GM19328 (cell line): ENCODE measurements around the gene DLG3.
"Not testable (repeated sequence)": the region's sequence is repeated elsewhere in the genome, so short reads cannot be mapped to it uniquely, and the experiment has no call there.

Experiments used
- ATAC-seq: cut with Tn5 transposase; IDR thresholded peaks from one replicate; pipeline ENCODE4 v1.9.1; 2021; ENCODE audit warnings: mild to moderate bottlenecking, moderate library complexity; ENCODE audit not compliant: unreplicated experiment

DLG3 gene

GRCh38 chrX:70509078-70509477, 64.4 kb downstream of the DLG3 start:
- no peak for ATAC-seq

- not testable (repeated sequence) for ATAC-seq
Measured at GRCh38 chrX:70515270-70515669, 70.6 kb downstream of the DLG3 start.

DNA sequence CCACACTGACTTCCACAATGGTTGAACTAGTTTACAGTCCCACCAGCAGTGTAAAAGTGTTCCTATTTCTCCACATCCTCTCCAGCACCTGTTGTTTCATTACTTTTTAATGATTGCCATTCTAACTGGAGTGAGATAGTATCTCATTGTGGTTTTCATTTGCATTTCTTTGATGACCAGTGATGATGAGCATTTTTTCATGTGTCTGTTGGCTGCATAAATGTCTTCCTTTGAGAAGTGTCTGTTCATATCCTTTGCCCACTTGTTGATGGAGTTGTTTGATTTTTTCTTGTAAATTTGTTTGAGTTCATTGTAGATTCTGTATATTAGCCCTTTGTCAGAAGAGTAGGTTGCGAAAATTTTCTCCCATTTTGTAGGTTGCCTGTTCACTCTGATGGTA, 71.1 kb downstream of the DLG3 start:
- not testable (repeated sequence) for ATAC-seq

GRCh38 chrX:70525733-70526132, 81.1 kb downstream of the DLG3 start:
- ATAC-seq: no peak

DNA sequence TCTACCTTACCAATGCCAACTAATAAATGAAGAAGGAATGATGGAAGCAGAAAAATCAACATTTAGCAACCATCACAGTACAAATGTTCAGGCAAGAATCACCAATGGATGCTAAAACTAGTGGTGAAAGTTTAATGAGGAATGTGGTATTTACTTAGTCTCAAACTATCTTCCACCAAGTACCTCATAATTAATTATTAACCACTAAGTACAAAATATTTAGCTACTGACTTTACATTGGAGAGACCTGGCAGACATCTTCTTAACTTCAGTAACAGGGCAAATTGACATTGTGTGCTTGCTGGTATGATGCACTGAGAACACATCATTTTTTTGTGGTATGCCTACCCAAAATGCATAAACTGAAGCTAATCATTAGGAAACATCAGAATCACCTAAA, 82.4 kb downstream of the DLG3 start:
- ATAC-seq: no peak

DNA sequence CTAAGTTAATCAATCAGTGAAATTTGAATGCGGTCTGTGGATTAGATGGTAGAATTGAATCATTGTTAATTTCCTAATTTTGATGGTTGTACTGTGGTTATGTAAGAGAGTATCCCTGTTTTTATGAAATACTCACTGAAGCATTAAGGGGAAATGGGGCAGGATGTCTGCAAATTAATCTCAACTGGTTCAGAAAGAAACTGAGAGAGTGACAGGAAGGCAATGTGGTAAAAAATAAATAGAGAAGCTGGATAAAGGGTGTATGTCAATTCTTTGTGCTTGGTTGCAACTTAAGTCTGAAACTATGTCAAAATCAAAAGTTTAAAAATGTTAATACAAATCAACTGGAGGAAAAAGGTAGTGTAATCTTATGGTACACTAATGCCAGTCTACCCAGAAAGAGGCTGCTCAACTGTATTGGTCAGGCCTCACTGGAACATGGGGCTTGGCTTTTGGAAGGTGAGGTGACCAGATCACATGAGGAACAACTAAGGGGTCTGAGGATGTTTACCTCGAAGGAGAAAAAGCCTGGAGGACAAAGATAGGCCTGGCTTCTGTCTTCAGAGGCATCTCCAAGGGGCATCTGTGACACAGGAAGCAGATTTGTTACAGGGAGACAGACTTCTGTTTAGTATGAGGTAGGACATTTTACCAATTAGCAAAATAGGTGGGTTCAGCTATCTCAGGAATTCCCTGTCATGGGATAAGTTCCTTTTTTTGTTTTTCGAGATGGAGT, 83.1 kb downstream of the DLG3 start:
- no peak for ATAC-seq

DNA sequence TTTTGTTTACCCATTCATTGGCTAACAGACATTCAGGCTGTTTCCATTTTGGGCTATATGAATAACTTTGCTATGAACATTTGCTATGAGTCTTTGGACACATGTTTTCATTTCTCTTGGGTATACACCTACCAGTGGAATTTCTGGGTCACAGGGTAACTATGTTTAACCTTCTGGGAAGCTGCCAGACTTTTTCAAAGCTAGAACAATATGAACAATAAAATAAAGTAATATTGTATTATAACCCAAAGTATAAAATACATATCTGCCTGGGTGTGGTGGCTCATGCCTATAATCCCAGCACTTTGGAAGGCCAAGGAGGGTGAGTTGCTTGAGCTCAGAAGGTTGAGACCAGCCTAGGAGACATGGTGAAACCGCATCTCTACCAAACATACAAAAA, 90.6 kb downstream of the DLG3 start:
- no peak for ATAC-seq

DNA sequence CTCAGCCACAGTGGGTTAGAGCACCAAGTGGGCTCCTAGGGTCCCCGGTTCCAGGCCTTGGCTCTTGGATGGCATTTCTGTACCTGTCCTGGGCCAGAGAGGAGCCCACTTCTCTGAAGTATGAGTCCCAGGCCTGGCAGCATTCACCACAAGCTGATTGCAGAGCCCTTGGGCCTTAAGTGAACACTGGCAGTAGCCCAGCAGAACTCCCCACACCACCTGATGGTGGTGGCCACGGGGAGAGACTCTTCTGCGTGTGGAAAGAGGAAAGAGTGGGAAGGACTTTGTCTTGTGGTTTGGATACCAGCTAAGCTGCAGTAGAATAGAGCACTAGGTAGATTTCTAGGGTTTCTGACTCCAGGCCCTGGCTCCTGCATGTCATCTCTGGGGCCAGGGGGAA, 104.8 kb downstream of the DLG3 start:
- no peak for ATAC-seq

- ATAC-seq: no peak
Measured at GRCh38 chrX:70552130-70552704, 107.6 kb downstream of the DLG3 start.

DNA sequence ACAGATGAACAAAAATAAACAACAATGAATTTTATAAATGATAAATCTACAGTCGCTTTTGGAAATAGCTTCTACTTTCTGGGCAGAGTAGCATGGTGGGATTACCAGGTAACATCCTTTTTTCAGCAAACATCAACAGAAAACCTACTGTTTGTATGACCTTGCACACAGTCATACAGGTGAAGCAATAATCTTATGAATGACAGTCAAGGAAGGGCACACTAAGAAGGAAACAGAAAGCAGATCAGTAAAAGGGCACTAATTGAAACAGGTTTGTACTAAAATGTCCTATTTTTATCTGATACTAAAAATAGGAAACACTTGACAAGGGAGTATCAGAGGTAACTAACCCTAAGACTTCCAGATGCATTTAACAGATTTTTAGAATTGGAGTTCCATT, 108.9 kb downstream of the DLG3 start:
- ATAC-seq: no peak

DNA sequence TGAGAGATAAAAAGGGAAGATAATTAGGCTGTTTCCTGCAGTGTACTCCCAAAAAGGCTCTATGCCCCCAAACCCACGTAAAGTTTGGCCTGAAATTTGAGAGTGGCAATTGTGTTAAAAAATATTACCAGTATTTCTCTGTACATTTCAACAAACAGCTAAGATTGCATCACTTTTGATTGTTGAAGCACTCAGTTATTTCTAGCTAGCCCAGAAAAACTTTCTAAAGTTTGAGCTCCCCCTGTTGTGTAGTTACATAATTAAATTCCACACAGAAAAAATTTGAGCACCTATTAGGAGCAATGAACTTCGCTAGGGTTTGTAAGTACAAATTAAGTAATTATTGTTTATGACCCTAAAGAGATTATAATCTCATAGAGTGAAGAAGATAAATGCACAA, 109.4 kb downstream of the DLG3 start:
- ATAC-seq: no peak

DNA sequence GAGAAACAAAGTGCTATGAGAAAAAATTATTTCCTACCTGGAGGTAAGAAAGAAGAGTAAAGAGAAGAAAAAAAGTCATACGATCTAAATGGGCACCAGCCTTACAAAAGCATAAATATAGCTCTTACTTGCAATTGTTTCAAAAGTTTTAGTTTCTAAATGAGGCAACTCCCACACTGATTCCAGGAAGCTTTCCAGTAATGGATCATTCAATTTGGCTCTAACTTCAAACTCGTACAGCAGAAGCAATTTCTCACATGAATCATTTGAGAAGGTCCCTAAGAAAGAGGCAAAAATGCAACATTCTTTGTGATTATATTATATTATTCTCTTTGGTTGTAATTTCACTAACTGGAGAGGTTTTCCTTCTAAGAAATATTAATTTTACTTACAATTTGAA, 109.9 kb downstream of the DLG3 start:
- ATAC-seq: no peak

DNA sequence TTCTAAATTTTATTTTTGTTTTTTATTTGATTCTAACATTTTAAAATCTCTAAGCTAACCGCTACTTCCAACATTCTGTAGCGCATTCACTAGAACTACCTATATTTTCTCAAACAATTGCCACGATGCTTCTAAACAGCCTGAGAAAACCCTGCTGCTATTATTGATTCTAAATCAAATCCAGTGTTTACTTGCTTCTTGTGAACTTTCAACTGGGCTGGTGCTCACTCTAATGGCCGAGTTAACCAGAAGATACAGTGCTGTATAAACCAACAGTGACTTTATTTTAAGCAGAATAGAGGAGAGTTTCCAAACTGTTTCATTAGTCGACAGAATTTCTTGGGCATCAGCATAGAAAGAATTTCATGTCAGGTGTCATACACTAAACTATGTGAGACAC, 110.3 kb downstream of the DLG3 start:
- ATAC-seq: no peak
